Measurements from ENCODE around the gene PRKCH. TPM values are rescaled to one million over a fixed set of nuclear protein-coding genes. Genes with fewer than 3 reads are reported as not detected.
A peak's percentile ranks its signal among the peaks of the same experiment; 100 is the strongest.

The PRKCH gene
- total RNA-seq, 1 donor from 2014 or later, result 101 TPM

GRCh38 chr14:61588419-61588901, 267.1 kb downstream of the PRKCH start:
- peaks cover 4% of the 10 kb centered on the region for H3K36me3 Mint-ChIP-seq (ENCODE audit: low read depth)
- H3K27ac Mint-ChIP-seq, result no peak overlapping the region
- H3K9me3 Mint-ChIP-seq, result peaks cover 7% of the 10 kb centered on the region
- no peak for DNase-seq (ENCODE audit: low spot score)
- peaks cover 19% of the 10 kb centered on the region for H3K4me1 Mint-ChIP-seq (ENCODE audit: low read depth)
- H3K4me3 Mint-ChIP-seq (ENCODE audit: low read depth), result no peak overlapping the region
- peaks cover 45% of the 10 kb centered on the region for H3K27me3 Mint-ChIP-seq (ENCODE audit: low read depth)
- intact Hi-C loops (cut with micrococcal nuclease), result no loop called here

GRCh38 chr14:61589691-61590581, 268.6 kb downstream of the PRKCH start:
- H3K36me3 Mint-ChIP-seq (ENCODE audit: low read depth), result peaks cover 4% of the 10 kb centered on the region
- H3K4me3 Mint-ChIP-seq (ENCODE audit: low read depth), result no peak overlapping the region
- no peak overlapping the region for H3K27ac Mint-ChIP-seq
- intact Hi-C loops (cut with micrococcal nuclease), result loop anchor here (10.0 kb wide), 1 partner anchor 265 kb away; the partner anchor contains the start of gene PRKCH
- DNase-seq (ENCODE audit: low spot score), result no peak
- H3K4me1 Mint-ChIP-seq (ENCODE audit: low read depth), result peaks cover 31% of the 10 kb centered on the region
- H3K9me3 Mint-ChIP-seq, result peaks cover 10% of the 10 kb centered on the region
- H3K27me3 Mint-ChIP-seq (ENCODE audit: low read depth), result peaks cover 38% of the 10 kb centered on the region

GRCh38 chr14:61591862-61592261, 270.5 kb downstream of the PRKCH start:
- Mint-ChIP-seq H3K9me3 (peaks cover 10% of the 10 kb centered on the region), H3K4me1 (ENCODE audit: low read depth) (peaks cover 37% of the 10 kb centered on the region), H3K4me3 (ENCODE audit: low read depth) (no peak overlapping the region), H3K27ac (no peak overlapping the region), H3K36me3 (ENCODE audit: low read depth) (peaks cover 4% of the 10 kb centered on the region), H3K27me3 (ENCODE audit: low read depth) (peaks cover 29% of the 10 kb centered on the region)
- intact Hi-C loops (cut with micrococcal nuclease), result loop anchor here (10.0 kb wide), 1 partner anchor 267 kb away; the partner anchor contains the start of gene PRKCH
- DNase-seq (ENCODE audit: low spot score), result no peak

DNA sequence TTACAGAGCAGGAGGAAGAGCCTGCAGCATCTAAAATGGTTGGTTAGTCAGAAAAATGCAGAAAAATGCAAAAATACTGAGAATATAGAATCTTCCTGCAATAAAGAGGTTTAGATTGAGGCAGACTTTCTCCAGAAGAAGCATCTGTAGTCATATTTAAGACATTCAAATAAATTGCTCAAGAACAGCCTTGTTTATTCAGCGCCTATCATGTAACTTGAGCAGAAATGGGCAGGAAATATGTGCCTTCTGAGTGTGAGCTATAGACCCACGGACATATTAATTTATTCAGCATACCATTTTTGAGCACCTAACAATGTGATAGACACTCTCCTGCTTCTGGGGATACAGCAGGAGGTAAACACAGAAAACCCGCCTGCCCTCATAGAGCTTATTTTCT, 272.0 kb downstream of the PRKCH start:
- H3K4me3 Mint-ChIP-seq (ENCODE audit: low read depth), result no peak overlapping the region
- no peak overlapping the region for H3K27ac Mint-ChIP-seq
- peaks cover 4% of the 10 kb centered on the region for H3K36me3 Mint-ChIP-seq (ENCODE audit: low read depth)
- H3K4me1 Mint-ChIP-seq (ENCODE audit: low read depth), result peaks cover 44% of the 10 kb centered on the region
- intact Hi-C loops (cut with micrococcal nuclease), result loop anchor here (10.0 kb wide), 1 partner anchor 269 kb away; the partner anchor contains the start of gene PRKCH
- no peak for DNase-seq (ENCODE audit: low spot score)
- H3K27me3 Mint-ChIP-seq (ENCODE audit: low read depth), result peaks cover 16% of the 10 kb centered on the region
- H3K9me3 Mint-ChIP-seq, result peaks cover 10% of the 10 kb centered on the region

DNA sequence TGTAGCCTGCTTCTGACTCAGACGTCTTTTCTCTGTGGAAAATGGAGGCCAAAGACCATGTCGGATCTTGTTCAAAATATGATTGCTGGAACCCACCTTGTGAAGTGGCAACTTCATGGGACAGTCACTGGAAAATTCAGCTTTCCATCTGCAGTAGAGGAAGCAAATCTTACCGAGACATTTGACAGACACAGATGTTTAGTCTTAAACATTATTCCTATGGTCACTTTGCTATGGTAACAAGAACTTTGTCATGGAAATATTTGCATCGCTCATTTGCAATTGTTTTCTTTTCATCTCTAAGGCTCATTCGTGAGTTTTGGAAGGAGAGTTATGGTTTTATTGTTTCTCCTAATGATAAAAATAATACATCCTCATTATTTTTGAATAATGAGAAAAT, 275.6 kb downstream of the PRKCH start:
- Mint-ChIP-seq H3K27me3 (ENCODE audit: low read depth) (peaks cover 9% of the 10 kb centered on the region), H3K4me3 (ENCODE audit: low read depth) (no peak overlapping the region), H3K27ac (no peak overlapping the region), H3K9me3 (peaks cover 10% of the 10 kb centered on the region), H3K36me3 (ENCODE audit: low read depth) (peaks cover 4% of the 10 kb centered on the region), H3K4me1 (ENCODE audit: low read depth) (peaks cover 47% of the 10 kb centered on the region)
- intact Hi-C loops (cut with micrococcal nuclease), result loop anchor here (10.0 kb wide), 1 partner anchor 272 kb away; the partner anchor contains the start of gene PRKCH
- no peak for DNase-seq (ENCODE audit: low spot score)

GRCh38 chr14:61598980-61599379, 277.6 kb downstream of the PRKCH start:
- intact Hi-C loops (cut with micrococcal nuclease), result loop anchor here (10.0 kb wide), 1 partner anchor 274 kb away; the partner anchor contains the start of gene PRKCH
- H3K4me1 Mint-ChIP-seq (ENCODE audit: low read depth), result peaks cover 41% of the 10 kb centered on the region
- peak overlapping the region; percentile 25 for H3K27ac Mint-ChIP-seq
- H3K9me3 Mint-ChIP-seq, result no peaks in the 10 kb centered on the region
- no peak overlapping the region for H3K4me3 Mint-ChIP-seq (ENCODE audit: low read depth)
- DNase-seq (ENCODE audit: low spot score), result no peak
- H3K36me3 Mint-ChIP-seq (ENCODE audit: low read depth), result no peaks in the 10 kb centered on the region
- H3K27me3 Mint-ChIP-seq (ENCODE audit: low read depth), result peaks cover 6% of the 10 kb centered on the region

DNA sequence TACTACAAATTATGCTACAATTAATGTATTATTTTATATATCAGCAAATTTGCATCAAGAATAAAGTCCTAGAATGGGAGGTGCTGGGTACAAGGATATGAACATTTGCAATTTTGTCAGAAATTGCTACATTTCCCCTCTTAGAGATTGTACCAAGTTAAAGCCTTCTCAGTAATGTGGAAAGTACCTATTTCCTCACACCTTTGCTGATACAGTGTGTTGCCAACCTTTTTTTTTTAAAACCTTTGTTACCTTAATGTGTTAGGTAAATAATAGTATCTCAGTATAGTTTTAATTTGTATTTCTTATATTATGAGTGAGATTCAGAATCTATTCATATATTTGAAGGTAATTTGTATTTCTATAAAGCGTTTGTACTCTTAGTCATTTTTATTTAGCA, 278.6 kb downstream of the PRKCH start:
- H3K27me3 Mint-ChIP-seq (ENCODE audit: low read depth), result peaks cover 6% of the 10 kb centered on the region
- no peak for DNase-seq (ENCODE audit: low spot score)
- H3K36me3 Mint-ChIP-seq (ENCODE audit: low read depth), result no peaks in the 10 kb centered on the region
- H3K4me1 Mint-ChIP-seq (ENCODE audit: low read depth), result peaks cover 32% of the 10 kb centered on the region
- no peak overlapping the region for H3K27ac Mint-ChIP-seq
- no peak overlapping the region for H3K4me3 Mint-ChIP-seq (ENCODE audit: low read depth)
- intact Hi-C loops (cut with micrococcal nuclease), result loop anchor here (10.0 kb wide), 1 partner anchor 275 kb away; the partner anchor contains the start of gene PRKCH
- H3K9me3 Mint-ChIP-seq, result peaks cover 2% of the 10 kb centered on the region

Other genes with a start within 250 kb of the PRKCH start
- gene TMEM30B, start 40.2 kb upstream of the PRKCH start, total RNA-seq, result 0.46 and 0.66 TPM in 2 replicates